RWPE2 (cell line): Measurements from ENCODE around the gene RIC8A.

Source experiments
- ATAC-seq: fragments of 200-7000 bp; cut with Tn5 transposase; 3 replicates; pipeline ENCODE4 v1.9.1; 2021; ENCODE audit warnings: low read depth
- DNase-seq: peaks from one replicate; pipeline ENCODE4 v3.0.0-alpha.2; 2020; ENCODE audit warnings: low spot score
- H3K27ac ChIP-seq: fragments of 450-650 bp; 2 replicates; pipeline ENCODE4 v1.5.1; 2017; ENCODE audit warnings: mild to moderate bottlenecking; ENCODE audit not compliant: poor library complexity, severe bottlenecking
- H3K27me3 ChIP-seq: fragments of 250-450 bp; sonication (Bioruptor Pico); 2 replicates; pipeline ENCODE4 v1.5.1; 2021; ENCODE audit warnings: mild to moderate bottlenecking, moderate library complexity; ENCODE audit not compliant: insufficient read depth, poor library complexity, severe bottlenecking
- H3K36me3 ChIP-seq: fragments of 250-450 bp; sonication (Bioruptor Pico); 2 replicates; pipeline ENCODE4 v1.5.1; 2020; ENCODE audit warnings: low read depth, mild to moderate bottlenecking, moderate library complexity
- H3K4me1 ChIP-seq: fragments of 250-450 bp; sonication (Bioruptor Pico); 2 replicates; pipeline ENCODE4 v1.5.1; 2021; ENCODE audit warnings: mild to moderate bottlenecking, moderate library complexity; ENCODE audit not compliant: insufficient read depth, poor library complexity, severe bottlenecking
- H3K4me3 ChIP-seq: fragments of 250-450 bp; sonication (Bioruptor Pico); 2 replicates; pipeline ENCODE4 v1.5.1; 2021; ENCODE audit warnings: mild to moderate bottlenecking, moderate library complexity; ENCODE audit not compliant: severe bottlenecking
- H3K9me3 ChIP-seq: fragments of 250-450 bp; sonication (Bioruptor Pico); 2 replicates; pipeline ENCODE4 v1.5.1; 2021; ENCODE audit warnings: mild to moderate bottlenecking, moderate library complexity; ENCODE audit not compliant: severe bottlenecking
- TF ChIP-seq, protein P1 (sequence below): fragments of 450-650 bp; IDR thresholded peaks from one replicate; pipeline ENCODE4 v1.5.1; 2017; ENCODE audit warnings: mild to moderate bottlenecking, moderate library complexity; ENCODE audit not compliant: poor library complexity, severe bottlenecking

RIC8A gene

DNA sequence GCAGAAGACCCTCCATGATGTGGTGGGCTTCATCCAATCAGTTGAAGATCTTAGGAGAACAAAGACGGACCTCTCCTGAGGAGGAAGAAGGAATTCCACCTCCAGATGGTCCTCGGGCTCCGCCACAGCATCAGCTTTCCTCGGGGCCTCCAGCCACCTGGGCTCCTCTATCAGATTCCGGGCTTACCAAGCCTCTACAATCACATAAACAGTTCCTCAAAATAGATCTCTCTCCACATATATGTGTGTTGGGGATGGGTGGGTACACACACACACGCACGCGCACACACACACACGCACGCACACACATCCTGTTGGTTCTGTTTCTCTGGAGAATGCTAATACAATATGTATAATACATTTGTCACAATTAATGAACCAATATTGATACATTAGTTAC, 51.9 kb downstream of the RIC8A start:
- Histone ChIP-seq H3K4me1 (no peaks in the 10 kb centered on the region), H3K27me3 (no peaks in the 10 kb centered on the region), H3K36me3 (no peaks in the 10 kb centered on the region), H3K4me3 (no peak overlapping the region), H3K27ac (no peak overlapping the region), H3K9me3 (no peaks in the 10 kb centered on the region)
- DNase-seq (no peak), ATAC-seq (no peak)
- TF ChIP-seq, protein P1, sequence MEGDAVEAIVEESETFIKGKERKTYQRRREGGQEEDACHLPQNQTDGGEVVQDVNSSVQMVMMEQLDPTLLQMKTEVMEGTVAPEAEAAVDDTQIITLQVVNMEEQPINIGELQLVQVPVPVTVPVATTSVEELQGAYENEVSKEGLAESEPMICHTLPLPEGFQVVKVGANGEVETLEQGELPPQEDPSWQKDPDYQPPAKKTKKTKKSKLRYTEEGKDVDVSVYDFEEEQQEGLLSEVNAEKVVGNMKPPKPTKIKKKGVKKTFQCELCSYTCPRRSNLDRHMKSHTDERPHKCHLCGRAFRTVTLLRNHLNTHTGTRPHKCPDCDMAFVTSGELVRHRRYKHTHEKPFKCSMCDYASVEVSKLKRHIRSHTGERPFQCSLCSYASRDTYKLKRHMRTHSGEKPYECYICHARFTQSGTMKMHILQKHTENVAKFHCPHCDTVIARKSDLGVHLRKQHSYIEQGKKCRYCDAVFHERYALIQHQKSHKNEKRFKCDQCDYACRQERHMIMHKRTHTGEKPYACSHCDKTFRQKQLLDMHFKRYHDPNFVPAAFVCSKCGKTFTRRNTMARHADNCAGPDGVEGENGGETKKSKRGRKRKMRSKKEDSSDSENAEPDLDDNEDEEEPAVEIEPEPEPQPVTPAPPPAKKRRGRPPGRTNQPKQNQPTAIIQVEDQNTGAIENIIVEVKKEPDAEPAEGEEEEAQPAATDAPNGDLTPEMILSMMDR = no peak

DNA sequence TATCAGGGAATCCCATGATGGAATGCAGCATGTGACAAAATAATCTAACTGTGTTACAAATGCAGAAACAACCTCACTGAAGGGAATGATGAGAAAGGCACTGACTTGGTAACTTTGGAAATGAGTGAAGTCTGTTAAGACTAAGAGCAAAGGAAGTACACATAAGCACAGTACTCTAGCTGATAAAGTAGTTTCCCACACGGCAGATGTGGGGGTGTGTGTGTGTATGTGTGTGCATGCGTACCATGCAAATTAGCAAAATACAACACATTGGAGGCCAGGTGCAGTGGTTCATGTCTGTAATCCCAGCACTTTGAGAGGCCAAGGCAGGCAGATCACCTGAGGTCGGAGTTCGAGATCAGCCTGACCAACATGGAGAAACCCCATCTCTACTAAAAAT, 54.1 kb downstream of the RIC8A start:
- Histone ChIP-seq H3K4me1 (no peaks in the 10 kb centered on the region), H3K27ac (no peak overlapping the region), H3K9me3 (peaks cover 3% of the 10 kb centered on the region), H3K36me3 (no peaks in the 10 kb centered on the region), H3K27me3 (no peaks in the 10 kb centered on the region), H3K4me3 (no peak overlapping the region)
- no peak for ATAC-seq
- TF ChIP-seq, protein P1 = no peak
- no peak for DNase-seq
